NK-92 (cell line): ENCODE measurements around the gene TNRC6A.

Source experiments
- DNase-seq: peaks from one replicate; lab custom pipeline; 2025; ENCODE audit not compliant: unreplicated experiment; lab: John Stamatoyannopoulos, UW

The TNRC6A gene

GRCh38 chr16:24863582-24864437, 134.4 kb downstream of the TNRC6A start:
- no peak for DNase-seq

- no peak for DNase-seq
These were observed 139.6 kb downstream of the TNRC6A start for GRCh38 chr16:24869033-24869432.

GRCh38 chr16:24871891-24872290, 142.4 kb downstream of the TNRC6A start:
- DNase-seq = no peak

- no peak for DNase-seq
These were observed 143.6 kb downstream of the TNRC6A start for GRCh38 chr16:24873028-24873427.

- no peak for DNase-seq
These were observed 146.0 kb downstream of the TNRC6A start for GRCh38 chr16:24875466-24875865.
